Measurements from ENCODE around the gene GAK. TPM values are rescaled to one million over a fixed set of nuclear protein-coding genes. Genes with fewer than 3 reads are reported as not detected.

GAK gene
- total and polyA plus RNA-seq, 2 of the 13 experiments (the other 11 are each of a cell fraction or from before 2014, with no cell fraction given): 17.5 to 44.3 TPM

DNA sequence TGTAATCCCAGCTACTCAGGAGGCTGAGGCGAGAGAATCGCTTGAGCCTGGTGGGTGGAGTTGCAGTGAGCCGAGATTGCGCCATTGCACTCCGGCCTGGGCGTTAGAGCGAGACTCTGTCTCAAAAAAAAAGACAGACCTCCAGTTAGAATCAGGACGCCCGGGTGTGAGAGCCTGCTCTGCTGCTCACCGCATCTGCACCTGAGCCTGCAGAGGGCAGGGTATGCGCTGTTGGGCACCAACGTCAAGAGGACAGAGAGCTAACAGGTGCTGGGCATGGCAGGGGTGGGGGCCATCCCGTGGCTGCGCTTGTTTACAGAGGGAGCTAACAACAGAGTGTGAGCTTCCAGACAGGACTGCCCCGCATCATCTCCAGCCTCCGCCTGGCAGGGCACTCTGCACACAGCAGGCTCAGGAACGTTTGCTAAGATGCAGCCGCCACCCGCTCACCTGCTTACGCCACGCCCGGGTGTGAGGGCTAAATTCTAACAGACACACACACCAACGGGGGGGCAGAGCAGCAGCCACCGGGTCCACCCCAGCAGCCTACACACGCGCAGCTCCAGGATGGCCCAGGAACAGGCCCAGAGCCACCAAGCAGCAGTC, 56.2 kb downstream of the GAK start (continued):
- no peak for TF ChIP-seq ZNF432 (CRISPR knock-in tag; IDR thresholded peaks at IDR 0.05; ENCODE audit: borderline replicate concordance)
- no peak for TF ChIP-seq TMF1 (CRISPR knock-in tag; IDR thresholded peaks at IDR 0.05; ENCODE audit: low read depth)
- TF ChIP-seq SOX5 (CRISPR knock-in tag; IDR thresholded peaks at IDR 0.05; ENCODE audit: borderline replicate concordance): no peak
- no peak for TF ChIP-seq ZBTB7A (CRISPR knock-in tag; IDR thresholded peaks at IDR 0.05)
- no peak for TF ChIP-seq ZNF598 (CRISPR knock-in tag; IDR thresholded peaks at IDR 0.05; ENCODE audit: borderline replicate concordance)
- TF ChIP-seq THAP9 (CRISPR knock-in tag; IDR thresholded peaks at IDR 0.05; ENCODE audit: borderline replicate concordance): no peak
- no peak for TF ChIP-seq HDAC1 (CRISPR knock-in tag; IDR thresholded peaks at IDR 0.05)
- TF ChIP-seq PATZ1 (CRISPR knock-in tag; IDR thresholded peaks at IDR 0.05): peak; percentile 66
- no peak for TF ChIP-seq FOXO1 (CRISPR knock-in tag; IDR thresholded peaks at IDR 0.05)
- TF ChIP-seq FOXA1 (IDR thresholded peaks at IDR 0.05): no peak
- TF ChIP-seq FOXA1 (CRISPR knock-in tag; IDR thresholded peaks at IDR 0.05): peak; percentile 51; the same call in 1 of the 2 replicates
- no peak for TF ChIP-seq MEF2D (CRISPR knock-in tag; IDR thresholded peaks at IDR 0.05)
- TF ChIP-seq RFX3 (CRISPR knock-in tag; IDR thresholded peaks at IDR 0.05): no peak
- TF ChIP-seq ZFP36L1 (CRISPR knock-in tag; IDR thresholded peaks at IDR 0.05): no peak
- no peak for TF ChIP-seq RCOR2 (CRISPR knock-in tag; IDR thresholded peaks at IDR 0.05)
- TF ChIP-seq HNRNPL (IDR thresholded peaks at IDR 0.05; ENCODE audit: low read depth, low read length): no peak
- no peak for TF ChIP-seq ZNF34 (CRISPR knock-in tag; IDR thresholded peaks at IDR 0.05; ENCODE audit: borderline replicate concordance)
- TF ChIP-seq, protein P1, sequence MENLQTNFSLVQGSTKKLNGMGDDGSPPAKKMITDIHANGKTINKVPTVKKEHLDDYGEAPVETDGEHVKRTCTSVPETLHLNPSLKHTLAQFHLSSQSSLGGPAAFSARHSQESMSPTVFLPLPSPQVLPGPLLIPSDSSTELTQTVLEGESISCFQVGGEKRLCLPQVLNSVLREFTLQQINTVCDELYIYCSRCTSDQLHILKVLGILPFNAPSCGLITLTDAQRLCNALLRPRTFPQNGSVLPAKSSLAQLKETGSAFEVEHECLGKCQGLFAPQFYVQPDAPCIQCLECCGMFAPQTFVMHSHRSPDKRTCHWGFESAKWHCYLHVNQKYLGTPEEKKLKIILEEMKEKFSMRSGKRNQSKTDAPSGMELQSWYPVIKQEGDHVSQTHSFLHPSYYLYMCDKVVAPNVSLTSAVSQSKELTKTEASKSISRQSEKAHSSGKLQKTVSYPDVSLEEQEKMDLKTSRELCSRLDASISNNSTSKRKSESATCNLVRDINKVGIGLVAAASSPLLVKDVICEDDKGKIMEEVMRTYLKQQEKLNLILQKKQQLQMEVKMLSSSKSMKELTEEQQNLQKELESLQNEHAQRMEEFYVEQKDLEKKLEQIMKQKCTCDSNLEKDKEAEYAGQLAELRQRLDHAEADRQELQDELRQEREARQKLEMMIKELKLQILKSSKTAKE (CRISPR knock-in tag; IDR thresholded peaks at IDR 0.05; ENCODE audit: borderline replicate concordance): no peak
- no peak for TF ChIP-seq ZSCAN25 (CRISPR knock-in tag; IDR thresholded peaks at IDR 0.05)
- TF ChIP-seq, protein P2, sequence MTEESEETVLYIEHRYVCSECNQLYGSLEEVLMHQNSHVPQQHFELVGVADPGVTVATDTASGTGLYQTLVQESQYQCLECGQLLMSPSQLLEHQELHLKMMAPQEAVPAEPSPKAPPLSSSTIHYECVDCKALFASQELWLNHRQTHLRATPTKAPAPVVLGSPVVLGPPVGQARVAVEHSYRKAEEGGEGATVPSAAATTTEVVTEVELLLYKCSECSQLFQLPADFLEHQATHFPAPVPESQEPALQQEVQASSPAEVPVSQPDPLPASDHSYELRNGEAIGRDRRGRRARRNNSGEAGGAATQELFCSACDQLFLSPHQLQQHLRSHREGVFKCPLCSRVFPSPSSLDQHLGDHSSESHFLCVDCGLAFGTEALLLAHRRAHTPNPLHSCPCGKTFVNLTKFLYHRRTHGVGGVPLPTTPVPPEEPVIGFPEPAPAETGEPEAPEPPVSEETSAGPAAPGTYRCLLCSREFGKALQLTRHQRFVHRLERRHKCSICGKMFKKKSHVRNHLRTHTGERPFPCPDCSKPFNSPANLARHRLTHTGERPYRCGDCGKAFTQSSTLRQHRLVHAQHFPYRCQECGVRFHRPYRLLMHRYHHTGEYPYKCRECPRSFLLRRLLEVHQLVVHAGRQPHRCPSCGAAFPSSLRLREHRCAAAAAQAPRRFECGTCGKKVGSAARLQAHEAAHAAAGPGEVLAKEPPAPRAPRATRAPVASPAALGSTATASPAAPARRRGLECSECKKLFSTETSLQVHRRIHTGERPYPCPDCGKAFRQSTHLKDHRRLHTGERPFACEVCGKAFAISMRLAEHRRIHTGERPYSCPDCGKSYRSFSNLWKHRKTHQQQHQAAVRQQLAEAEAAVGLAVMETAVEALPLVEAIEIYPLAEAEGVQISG (CRISPR knock-in tag; IDR thresholded peaks at IDR 0.05): peak; percentile 33; the same call in 1 of the 2 replicates
- 0 out of 2 replicates have a peak, but pooled peaks have one; percentile 31 for TF ChIP-seq ZNF230 (CRISPR knock-in tag; IDR thresholded peaks at IDR 0.05)
